KMS-11 (cell line): Measurements from ENCODE around the gene FXYD2.

Source experiments
- H2AFZ ChIP-seq: fragments of 200-600 bp; sonication (generic); 2 replicates; pipeline ENCODE4 v1.6.1; 2016; ENCODE audit warnings: antibody characterized with exemption, mixed run types, low read depth
- H3K27ac ChIP-seq: fragments of 200-600 bp; sonication (generic); 2 replicates; pipeline ENCODE4 v1.6.1; 2016; ENCODE audit warnings: mild to moderate bottlenecking, mixed run types
- H3K27me3 ChIP-seq: fragments of 200-600 bp; sonication (generic); 2 replicates; pipeline ENCODE4 v1.6.1; 2017; ENCODE audit warnings: mild to moderate bottlenecking, low read depth, mixed run types, moderate library complexity; ENCODE audit not compliant: insufficient read depth
- H3K36me3 ChIP-seq: fragments of 200-600 bp; sonication (generic); 2 replicates; pipeline ENCODE4 v1.6.1; 2017; ENCODE audit warnings: mild to moderate bottlenecking, mixed run types; ENCODE audit not compliant: insufficient read depth
- H3K4me1 ChIP-seq: fragments of 200-600 bp; sonication (generic); 2 replicates; pipeline ENCODE4 v1.6.1; 2016; ENCODE audit warnings: mild to moderate bottlenecking, low read depth, mixed run types; ENCODE audit not compliant: poor library complexity, severe bottlenecking
- H3K4me2 ChIP-seq: fragments of 200-600 bp; sonication (generic); 2 replicates; pipeline ENCODE4 v1.7.0; 2016; ENCODE audit warnings: mild to moderate bottlenecking, mixed run types
- H3K4me3 ChIP-seq: fragments of 200-600 bp; sonication (generic); IDR thresholded peaks from 2 replicates; pipeline ENCODE4 v1.6.1; 2017; ENCODE audit warnings: low read depth, low read length, mixed read lengths; ENCODE audit not compliant: insufficient read depth
- H3K79me2 ChIP-seq: fragments of 200-600 bp; sonication (generic); 2 replicates; pipeline ENCODE4 v1.6.1; 2016; ENCODE audit warnings: low read depth, mixed run types; ENCODE audit not compliant: insufficient read depth
- H3K9ac ChIP-seq: fragments of 200-600 bp; sonication (generic); 2 replicates; pipeline ENCODE4 v1.6.1; 2016; ENCODE audit warnings: mild to moderate bottlenecking, mixed run types
- H4K20me1 ChIP-seq: fragments of 200-600 bp; sonication (generic); 2 replicates; pipeline ENCODE4 v1.6.1; 2016; ENCODE audit warnings: mild to moderate bottlenecking, mixed run types; ENCODE audit not compliant: insufficient read depth
- TF ChIP-seq, protein P1 (sequence below): fragments of 200-600 bp; sonication (generic); conservative IDR thresholded peaks from 2 replicates; pipeline ENCODE4 v1.6.1; 2017; ENCODE audit warnings: low read depth, mild to moderate bottlenecking, antibody characterized with exemption, low read length, moderate library complexity, mixed read lengths

FXYD2 gene

DNA sequence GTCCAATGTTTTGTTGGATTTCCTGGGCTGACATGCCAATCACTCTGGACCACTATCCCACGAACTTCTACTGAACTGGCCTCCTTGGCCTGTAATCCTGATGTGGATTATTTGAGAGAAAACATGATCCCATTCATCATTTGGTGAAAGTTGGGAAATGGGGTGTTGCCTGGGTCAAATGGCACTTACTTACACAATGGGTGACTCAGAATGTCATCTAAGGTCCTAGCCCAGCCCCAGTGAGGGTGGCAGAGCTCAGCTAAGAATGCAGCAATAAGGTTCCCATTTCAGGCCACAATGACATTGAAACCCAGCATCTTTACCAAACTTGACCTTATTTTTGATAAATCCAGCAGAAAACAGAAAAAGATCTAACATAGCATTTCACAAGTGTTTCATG, 19.5 kb downstream of the FXYD2 start:
- no peaks in the 10 kb centered on the region for H3K79me2 ChIP-seq
- H3K4me2 ChIP-seq: no peak overlapping the region
- no peak overlapping the region for H3K9ac ChIP-seq
- H3K4me3 ChIP-seq: no peak overlapping the region
- H3K27me3 ChIP-seq: no peaks in the 10 kb centered on the region
- TF ChIP-seq, protein P1, sequence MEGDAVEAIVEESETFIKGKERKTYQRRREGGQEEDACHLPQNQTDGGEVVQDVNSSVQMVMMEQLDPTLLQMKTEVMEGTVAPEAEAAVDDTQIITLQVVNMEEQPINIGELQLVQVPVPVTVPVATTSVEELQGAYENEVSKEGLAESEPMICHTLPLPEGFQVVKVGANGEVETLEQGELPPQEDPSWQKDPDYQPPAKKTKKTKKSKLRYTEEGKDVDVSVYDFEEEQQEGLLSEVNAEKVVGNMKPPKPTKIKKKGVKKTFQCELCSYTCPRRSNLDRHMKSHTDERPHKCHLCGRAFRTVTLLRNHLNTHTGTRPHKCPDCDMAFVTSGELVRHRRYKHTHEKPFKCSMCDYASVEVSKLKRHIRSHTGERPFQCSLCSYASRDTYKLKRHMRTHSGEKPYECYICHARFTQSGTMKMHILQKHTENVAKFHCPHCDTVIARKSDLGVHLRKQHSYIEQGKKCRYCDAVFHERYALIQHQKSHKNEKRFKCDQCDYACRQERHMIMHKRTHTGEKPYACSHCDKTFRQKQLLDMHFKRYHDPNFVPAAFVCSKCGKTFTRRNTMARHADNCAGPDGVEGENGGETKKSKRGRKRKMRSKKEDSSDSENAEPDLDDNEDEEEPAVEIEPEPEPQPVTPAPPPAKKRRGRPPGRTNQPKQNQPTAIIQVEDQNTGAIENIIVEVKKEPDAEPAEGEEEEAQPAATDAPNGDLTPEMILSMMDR: no peak
- H3K36me3 ChIP-seq: no peaks in the 10 kb centered on the region
- no peak overlapping the region for H2AFZ ChIP-seq
- H3K4me1 ChIP-seq: peaks cover 12% of the 10 kb centered on the region
- no peak overlapping the region for H3K27ac ChIP-seq
- H4K20me1 ChIP-seq: no peaks in the 10 kb centered on the region

DNA sequence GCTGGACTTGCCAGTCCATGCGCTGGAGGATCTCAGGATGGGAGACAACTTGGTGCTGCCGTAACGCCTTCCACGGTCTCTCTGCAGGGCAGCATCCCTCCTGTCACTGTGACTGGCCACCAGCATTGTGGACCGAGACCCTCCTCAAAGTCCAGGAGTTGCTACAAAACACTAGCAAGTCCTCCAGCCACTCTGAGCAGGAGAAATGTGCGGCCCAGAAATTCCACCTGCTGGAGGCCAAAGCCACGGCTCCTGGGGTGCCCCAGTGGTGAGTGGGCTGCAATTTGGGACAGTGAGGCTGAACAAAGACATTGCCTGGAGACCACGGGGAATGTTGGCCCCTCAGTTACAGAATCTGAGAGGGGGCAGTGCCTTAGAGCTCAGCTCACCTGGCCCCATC, 20.6 kb downstream of the FXYD2 start:
- no peaks in the 10 kb centered on the region for H3K36me3 ChIP-seq
- H3K79me2 ChIP-seq: no peaks in the 10 kb centered on the region
- no peak overlapping the region for H3K4me3 ChIP-seq
- no peak overlapping the region for H3K9ac ChIP-seq
- TF ChIP-seq, protein P1: no peak
- H3K27ac ChIP-seq: no peak overlapping the region
- H2AFZ ChIP-seq: no peak overlapping the region
- H3K4me1 ChIP-seq: peaks cover 12% of the 10 kb centered on the region
- H3K4me2 ChIP-seq: no peak overlapping the region
- no peaks in the 10 kb centered on the region for H3K27me3 ChIP-seq
- no peaks in the 10 kb centered on the region for H4K20me1 ChIP-seq

DNA sequence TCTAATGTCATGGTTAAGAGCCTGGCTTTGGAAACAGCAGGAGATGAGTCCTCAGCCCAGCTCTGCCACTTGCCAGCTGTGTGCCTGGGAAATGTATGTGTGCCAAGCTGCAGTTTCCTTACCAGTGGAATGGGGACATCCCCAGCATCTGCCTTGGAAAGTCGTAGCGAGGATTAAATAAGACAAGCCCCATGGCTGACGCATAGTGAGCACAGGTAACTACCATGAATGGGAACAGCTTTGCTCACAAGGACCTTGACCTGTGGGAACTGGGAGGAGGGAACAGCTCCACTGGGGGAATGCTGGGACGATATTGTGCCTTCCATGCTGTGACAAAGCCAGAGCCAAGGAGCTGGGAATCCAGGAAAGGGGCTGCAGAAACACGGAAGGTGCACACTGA, 24.9 kb downstream of the FXYD2 start:
- no peak overlapping the region for H3K27ac ChIP-seq
- H2AFZ ChIP-seq: no peak overlapping the region
- no peak overlapping the region for H3K4me2 ChIP-seq
- no peaks in the 10 kb centered on the region for H3K36me3 ChIP-seq
- no peak overlapping the region for H3K4me3 ChIP-seq
- H3K27me3 ChIP-seq: no peaks in the 10 kb centered on the region
- TF ChIP-seq, protein P1: no peak
- H3K9ac ChIP-seq: no peak overlapping the region
- no peaks in the 10 kb centered on the region for H3K79me2 ChIP-seq
- H4K20me1 ChIP-seq: no peaks in the 10 kb centered on the region
- no peaks in the 10 kb centered on the region for H3K4me1 ChIP-seq

DNA sequence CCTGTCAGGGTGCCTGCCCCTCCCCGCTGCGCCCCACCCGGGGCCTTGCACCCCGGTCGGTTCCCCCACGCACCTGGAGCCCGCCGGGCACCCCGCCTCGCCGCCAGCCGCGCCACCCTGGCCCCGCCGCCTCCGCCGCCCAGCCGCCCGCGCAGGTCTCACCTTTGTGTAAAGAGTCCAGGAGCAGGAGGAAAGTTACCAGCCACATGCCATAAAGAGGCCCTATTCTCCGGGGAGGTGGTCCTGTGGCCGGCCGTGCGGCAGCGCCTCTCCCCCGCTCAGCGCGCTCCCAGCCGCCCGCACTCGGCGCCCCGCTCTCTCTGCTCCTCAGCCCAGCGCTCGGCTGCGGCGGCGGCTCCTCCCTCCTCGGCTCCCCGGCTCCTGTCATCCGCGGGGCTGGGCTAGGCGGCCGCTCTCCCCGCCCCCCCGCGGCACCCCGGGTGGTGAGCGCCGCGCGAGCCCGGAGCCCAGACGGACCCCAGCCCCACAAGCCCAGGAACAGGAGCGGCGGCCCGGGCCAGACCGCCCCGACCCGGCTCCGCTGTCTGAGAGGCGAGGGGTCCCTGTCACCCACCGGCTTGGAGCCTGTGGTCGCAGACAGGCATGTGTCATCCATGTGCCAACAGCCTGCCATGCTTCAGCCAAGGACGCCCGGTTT, 27.5 kb downstream of the FXYD2 start, which contains the start of gene DSCAML1:
TSS of gene DSCAML1 (minus strand) at position 345 of the 658 bp plus-strand sequence. CDS start at position 208, 137 bp downstream.
- Histone ChIP-seq H3K27me3 (no peaks in the 10 kb centered on the region), H3K4me1 (no peaks in the 10 kb centered on the region), H3K79me2 (no peaks in the 10 kb centered on the region), H3K9ac (no peak within 1 kb of the TSS), H2AFZ (no peak within 1 kb of the TSS), H4K20me1 (no peaks in the 10 kb centered on the region), H3K27ac (no peak within 1 kb of the TSS), H3K4me3 (no peak within 1 kb of the TSS), H3K4me2 (no peak within 1 kb of the TSS), H3K36me3 (no peaks in the 10 kb centered on the region)
- TF ChIP-seq, protein P1: no peak
